B cell (primary cell): ENCODE results near the gene NF2. TPM values are rescaled to one million over a fixed set of nuclear protein-coding genes. Genes with fewer than 3 reads are reported as not detected.

Source experiments
- ATAC-seq: fragments of 200-7000 bp; cut with Tn5 transposase; one replicate; pipeline ENCODE4 v1.10.0; 2021; ENCODE audit warnings: low read depth, mild to moderate bottlenecking, moderate number of reproducible peaks, moderate library complexity
- CTCF ChIA-PET: fragments of 350-600 bp; sonication (Branson Sonifier 250); formaldehyde crosslinking; loops from one replicate; lab custom pipeline; 2021; ENCODE audit warnings: antibody characterized with exemption, inconsistent platforms; lab: Charles Lee
- POLR2A ChIA-PET: fragments of 350-600 bp; sonication (Branson Sonifier 250); formaldehyde crosslinking; loops from one replicate; lab custom pipeline; 2021; ENCODE audit warnings: antibody characterized with exemption; lab: Charles Lee
- DNase-seq: peaks from one replicate; pipeline ENCODE4 v3.0.0; 2013
- H2AFZ ChIP-seq: 2 replicates; pipeline ENCODE4 v1.6.1; 2012; ENCODE audit warnings: mild to moderate bottlenecking, low read depth, low read length; ENCODE audit not compliant: insufficient read depth, poor library complexity, severe bottlenecking
- H3K27ac ChIP-seq, 2 donors: 1 replicate in 1 of 2; 2 replicates in 1 of 2; pipeline ENCODE4 v1.5.1; 2012 to 2013; ENCODE audit warnings: low read length in 2 of 2, mild to moderate bottlenecking in 2 of 2, moderate library complexity in 1 of 2
- H3K27me3 ChIP-seq, 4 experiments: fragments of 200-600 bp in 1 of 4; sonication (generic) in 1 of 4; replicated peaks in 1 of 4; 1 replicate in 2 of 4; 2 replicates in 2 of 4; pipeline versions ENCODE4 v1.6.1 to v1.7.0; 2013 to 2016; ENCODE audit warnings: low read length in 3 of 4, mild to moderate bottlenecking in 2 of 4, mixed read lengths in 1 of 4, moderate library complexity in 1 of 4; ENCODE audit not compliant: insufficient read depth in 4 of 4, control insufficient read depth in 3 of 4; ENCODE audit errors: control extremely low read depth in 1 of 4
- H3K36me3 ChIP-seq, 2 experiments: replicated peaks in 1 of 2; 1 replicate in 1 of 2; 2 replicates in 1 of 2; pipeline versions ENCODE4 v1.6.1 to v1.7.1; 2013; ENCODE audit warnings: low read length in 1 of 2; ENCODE audit not compliant: insufficient read depth in 2 of 2, control insufficient read depth in 1 of 2; ENCODE audit errors: control extremely low read depth in 1 of 2, extremely low read depth in 1 of 2
- H3K4me1 ChIP-seq, 2 donors: fragments of 200-600 bp in 1 of 2; sonication (generic) in 1 of 2; 1 replicate in 1 of 2; 2 replicates in 1 of 2; pipeline versions ENCODE4 v1.5.1 to v1.6.1; 2013 to 2017; ENCODE audit warnings: low read length in 2 of 2; ENCODE audit not compliant: control insufficient read depth in 2 of 2, insufficient read depth in 2 of 2
- H3K4me2 ChIP-seq: replicated peaks from 2 replicates; pipeline ENCODE3; 2012; ENCODE audit warnings: mild to moderate bottlenecking, low read depth, low read length; ENCODE audit not compliant: poor library complexity, severe bottlenecking
- H3K4me3 ChIP-seq, 5 experiments: fragments of 200-600 bp in 1 of 5; sonication (generic) in 1 of 5; 1 replicate in 3 of 5; 2 replicates in 2 of 5; pipeline versions ENCODE4 v1.5.1 to v1.7.0; 2011 to 2016; ENCODE audit warnings: low read length in 4 of 5, mild to moderate bottlenecking in 4 of 5, low read depth in 2 of 5, control low read depth in 1 of 5, moderate library complexity in 1 of 5; ENCODE audit not compliant: insufficient read depth in 1 of 5; ENCODE audit errors: control extremely low read depth in 1 of 5, extremely low read depth in 1 of 5
- H3K79me2 ChIP-seq: fragments of 200-600 bp; sonication (generic); one replicate; pipeline ENCODE4 v1.6.0; 2016; ENCODE audit warnings: low read length; ENCODE audit not compliant: control insufficient read depth, insufficient read depth
- H3K9ac ChIP-seq: fragments of 200-600 bp; sonication (generic); 2 replicates; pipeline ENCODE4 v1.6.1; 2017; ENCODE audit warnings: mild to moderate bottlenecking, low read length, moderate library complexity
- H3K9me3 ChIP-seq, 3 donors: one replicate each; pipeline versions ENCODE4 v1.6.1 to v1.7.1; 2013; ENCODE audit warnings: low read length in 2 of 3; ENCODE audit not compliant: control insufficient read depth in 2 of 3, insufficient read depth in 1 of 3; ENCODE audit errors: control extremely low read depth in 1 of 3
- H4K20me1 ChIP-seq: 2 replicates; pipeline ENCODE4 v1.6.0; 2012; ENCODE audit warnings: mild to moderate bottlenecking, low read length; ENCODE audit not compliant: insufficient read depth, control insufficient read depth, poor library complexity, severe bottlenecking
- H3K27ac Mint-ChIP-seq: one replicate; pipeline ENCODE4 v1.8.0; 2021; ENCODE audit warnings: mixed read lengths
- H3K27me3 Mint-ChIP-seq: one replicate; pipeline ENCODE4 v1.8.0; 2021; ENCODE audit warnings: mixed read lengths
- H3K4me1 Mint-ChIP-seq: one replicate; pipeline ENCODE4 v1.8.0; 2021; ENCODE audit warnings: mixed read lengths
- H3K4me3 Mint-ChIP-seq: one replicate; pipeline ENCODE4 v1.8.0; 2021; ENCODE audit warnings: mixed read lengths
- H3K9me3 Mint-ChIP-seq: one replicate; pipeline ENCODE4 v1.8.0; 2022; ENCODE audit warnings: mixed read lengths; ENCODE audit not compliant: insufficient read depth
- CTCF ChIP-seq: fragments of 200-600 bp; IDR thresholded peaks from one replicate; pipeline ENCODE4 v1.8.0; 2022; ENCODE audit warnings: antibody characterized with exemption, mild to moderate bottlenecking
- EZH2 ChIP-seq: IDR thresholded peaks from 2 replicates; pipeline ENCODE4 v1.6.1; 2012; ENCODE audit warnings: borderline replicate concordance, low read depth, mild to moderate bottlenecking, moderate library complexity, low read length; ENCODE audit not compliant: insufficient read depth, poor library complexity, severe bottlenecking
- whole genome bisulfite sequencing: methylation state at CpG from one replicate; pipeline ENCODE4 v1.1.5; 2013; ENCODE audit warnings: missing lambda C conversion rate; ENCODE audit not compliant: insufficient coverage; 5-methylcytosine and 5-hydroxymethylcytosine counted together
- intact Hi-C: fragments of 100-400 bp; cut with micrococcal nuclease; formaldehyde crosslinking; loops from one replicate; pipeline ENCODE4 v1.10.0; 2022
- polyA plus RNA-seq: library from polyadenylated mRNA; depleted of rRNA; stranded (reverse); fragments of >200 nt; gene quantifications from 2 replicates; pipeline ENCODE4 v1.2.3, GENCODE V29; 2012
- total RNA-seq, 2 donors: library from RNA; stranded (reverse); fragments of 120-200 nt in 1 of 2; gene quantifications; 1 replicate in 1 of 2; 2 replicates in 1 of 2; pipeline versions ENCODE4 v1.2.3 to v1.2.4, GENCODE V29; 2013 to 2022

Gene NF2
- total and polyA plus RNA-seq, 2 donors (not counting 1 experiment from before 2014, with no cell fraction given) = 9.4 to 26.6 TPM

GRCh38 chr22:29726106-29726505, 122.7 kb downstream of the NF2 start:
- 77% methylated on average over 7 of the region's 7 CpGs for WGBS
- H3K4me1 Mint-ChIP-seq = peaks cover 2% of the 10 kb centered on the region
- TF ChIP-seq CTCF (no peak), EZH2 (no peak)
- Histone ChIP-seq H3K4me2 (no peak overlapping the region), H4K20me1 (no peaks in the 10 kb centered on the region), H3K4me1 (no peaks in the 10 kb centered on the region), H3K36me3 (no peaks in the 10 kb centered on the region), H3K9ac (no peak overlapping the region), H3K79me2 (no peaks in the 10 kb centered on the region), H3K27me3 (peaks cover 0 to 18% (median 2%) of the 10 kb centered on the region in 4 experiments), H3K9me3 (no peaks in the 10 kb centered on the region), H3K27ac (no peak overlapping the region), H2AFZ (no peak overlapping the region), H3K4me3 (no peak overlapping the region)
- DNase-seq (no peak), ATAC-seq (no peak)
- no peaks in the 10 kb centered on the region for H3K9me3 Mint-ChIP-seq
- peaks cover 7% of the 10 kb centered on the region for H3K27me3 Mint-ChIP-seq
- POLR2A ChIA-PET = no interaction called here
- no peak overlapping the region for H3K4me3 Mint-ChIP-seq
- no peak overlapping the region for H3K27ac Mint-ChIP-seq
- CTCF ChIA-PET = interaction anchor here (0.8 kb wide), 1 partner anchor 137 kb away, joined by 4 read pairs; no protein-coding TSS in a partner anchor
- intact Hi-C loops = no loop called here

GRCh38 chr22:29726512-29727130, 123.2 kb downstream of the NF2 start:
- Histone ChIP-seq H3K9me3 (no peaks in the 10 kb centered on the region), H3K4me2 (no peak overlapping the region), H2AFZ (no peak overlapping the region), H3K36me3 (no peaks in the 10 kb centered on the region), H4K20me1 (no peaks in the 10 kb centered on the region), H3K4me1 (no peaks in the 10 kb centered on the region), H3K27ac (no peak overlapping the region), H3K4me3 (no peak overlapping the region), H3K27me3 (peaks cover 0 to 13% (median 0%) of the 10 kb centered on the region in 4 experiments), H3K9ac (no peak overlapping the region), H3K79me2 (no peaks in the 10 kb centered on the region)
- ChIA-PET POLR2A (no interaction called here), CTCF (interaction anchor here (0.8 kb wide), 1 partner anchor 137 kb away, joined by 4 read pairs; no protein-coding TSS in a partner anchor)
- H3K9me3 Mint-ChIP-seq = no peaks in the 10 kb centered on the region
- DNase-seq = no peak
- no peak for TF ChIP-seq CTCF
- TF ChIP-seq EZH2 = no peak
- H3K27me3 Mint-ChIP-seq = peaks cover 3% of the 10 kb centered on the region
- 47% methylated on average over 12 of the region's 15 CpGs for WGBS
- no peaks in the 10 kb centered on the region for H3K4me1 Mint-ChIP-seq
- no peak overlapping the region for H3K27ac Mint-ChIP-seq
- no peak for ATAC-seq
- intact Hi-C loops = no loop called here
- no peak overlapping the region for H3K4me3 Mint-ChIP-seq
